ENCODE results near the gene ROM1. TPM values are rescaled to one million over a fixed set of nuclear protein-coding genes. Genes with fewer than 3 reads are reported as not detected.

ROM1 gene, protein sequence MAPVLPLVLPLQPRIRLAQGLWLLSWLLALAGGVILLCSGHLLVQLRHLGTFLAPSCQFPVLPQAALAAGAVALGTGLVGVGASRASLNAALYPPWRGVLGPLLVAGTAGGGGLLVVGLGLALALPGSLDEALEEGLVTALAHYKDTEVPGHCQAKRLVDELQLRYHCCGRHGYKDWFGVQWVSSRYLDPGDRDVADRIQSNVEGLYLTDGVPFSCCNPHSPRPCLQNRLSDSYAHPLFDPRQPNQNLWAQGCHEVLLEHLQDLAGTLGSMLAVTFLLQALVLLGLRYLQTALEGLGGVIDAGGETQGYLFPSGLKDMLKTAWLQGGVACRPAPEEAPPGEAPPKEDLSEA
- total RNA-seq = 5.3 and 5.8 TPM in 2 replicates

DNA sequence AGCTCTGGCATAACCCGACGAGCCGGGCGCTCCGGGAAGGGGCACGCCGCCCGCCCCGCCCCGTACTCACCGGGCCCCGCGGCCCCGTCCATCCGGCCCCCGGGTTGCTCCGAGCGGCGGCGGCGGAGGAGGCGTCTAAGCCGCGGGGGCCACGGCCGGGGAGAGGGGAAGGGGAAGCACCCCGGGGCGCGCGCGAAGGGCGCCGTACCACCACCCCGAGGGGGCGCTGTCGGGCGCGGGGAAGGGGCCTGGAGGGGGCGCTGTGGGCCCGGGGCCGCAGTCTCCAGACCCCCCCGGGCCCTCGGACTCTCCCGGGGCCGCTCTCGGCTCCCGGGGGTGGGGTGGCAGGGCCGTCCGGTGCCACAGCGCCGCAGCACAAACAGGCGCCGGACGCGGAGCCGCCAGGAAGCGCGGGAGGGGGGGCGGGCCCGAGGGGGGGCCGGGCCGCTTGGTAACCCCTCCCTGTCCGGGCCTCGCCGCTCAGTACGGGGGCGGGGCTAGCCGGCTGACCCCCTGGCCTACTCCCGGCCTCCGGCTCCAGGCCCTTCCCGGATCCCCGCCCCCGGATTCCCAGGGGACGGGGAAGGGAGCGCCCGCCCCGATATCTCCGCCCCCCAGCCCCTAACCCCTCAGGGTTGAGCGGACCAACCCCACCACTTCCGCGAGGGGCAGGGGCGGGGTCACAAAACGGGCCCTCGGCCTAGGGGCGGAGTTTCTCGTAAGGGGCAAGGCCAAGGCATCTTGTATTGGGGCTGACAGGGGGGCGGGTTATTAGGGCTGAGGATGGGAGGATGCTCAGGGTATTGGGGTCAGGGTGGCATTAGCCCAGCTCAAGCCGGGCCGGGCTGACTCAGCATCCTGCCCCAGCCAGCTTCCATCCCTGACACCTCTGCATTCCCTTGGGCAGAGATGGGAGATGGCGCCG lies at the start of gene ROM1, which contains the start of gene EML3:
Gene ROM1, plus strand, starts transcription at position 892 of the 925 bp plus-strand sequence. Its CDS starts 25 bp downstream, at position 917.
Gene EML3, minus strand, starts transcription at position 410 of the 925 bp plus-strand sequence. Its CDS starts 318 bp downstream, at position 92.

DNA sequence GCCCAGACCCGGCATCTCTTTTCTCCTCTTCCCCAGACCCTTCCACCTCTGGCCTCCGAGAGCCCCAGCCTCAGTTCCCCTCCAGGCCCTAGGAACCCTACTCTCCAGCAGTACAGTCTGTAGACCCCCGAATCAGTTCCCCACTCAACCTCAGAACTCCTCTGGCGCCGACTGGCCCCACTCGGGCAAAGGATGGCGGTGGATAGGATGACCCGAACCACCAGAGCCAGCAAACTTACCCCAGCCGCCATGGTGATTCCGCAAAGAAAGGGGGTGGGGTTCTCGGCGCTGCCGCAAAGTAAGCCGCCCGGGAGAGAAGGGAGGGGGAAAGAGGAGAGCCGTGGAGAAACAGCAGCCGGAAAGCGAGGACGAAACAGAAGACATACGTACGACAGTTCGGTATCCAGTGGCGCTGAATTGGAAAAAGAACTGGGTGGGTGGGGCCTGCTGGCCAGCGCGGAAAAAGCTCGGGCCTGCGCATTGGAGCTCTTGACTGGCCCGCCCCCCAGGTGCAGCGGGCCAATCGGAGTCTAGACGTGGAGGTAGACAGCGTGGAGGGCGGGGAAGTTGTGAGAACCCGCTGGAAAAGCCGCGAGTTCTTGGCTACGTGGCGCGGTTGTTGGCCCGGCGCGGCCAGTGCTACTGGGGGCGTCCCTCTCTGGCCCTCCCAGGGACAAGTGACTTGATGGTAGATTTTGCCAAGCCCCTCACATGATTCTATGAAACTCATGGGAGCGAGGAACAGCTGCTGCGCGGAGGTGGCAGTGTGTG lies 39.3 kb upstream of the ROM1 start, which contains the start of gene EEF1G:
Gene EEF1G, minus strand, starts transcription at position 300 of the 771 bp plus-strand sequence. Its CDS starts 49 bp downstream, at position 251.

DNA sequence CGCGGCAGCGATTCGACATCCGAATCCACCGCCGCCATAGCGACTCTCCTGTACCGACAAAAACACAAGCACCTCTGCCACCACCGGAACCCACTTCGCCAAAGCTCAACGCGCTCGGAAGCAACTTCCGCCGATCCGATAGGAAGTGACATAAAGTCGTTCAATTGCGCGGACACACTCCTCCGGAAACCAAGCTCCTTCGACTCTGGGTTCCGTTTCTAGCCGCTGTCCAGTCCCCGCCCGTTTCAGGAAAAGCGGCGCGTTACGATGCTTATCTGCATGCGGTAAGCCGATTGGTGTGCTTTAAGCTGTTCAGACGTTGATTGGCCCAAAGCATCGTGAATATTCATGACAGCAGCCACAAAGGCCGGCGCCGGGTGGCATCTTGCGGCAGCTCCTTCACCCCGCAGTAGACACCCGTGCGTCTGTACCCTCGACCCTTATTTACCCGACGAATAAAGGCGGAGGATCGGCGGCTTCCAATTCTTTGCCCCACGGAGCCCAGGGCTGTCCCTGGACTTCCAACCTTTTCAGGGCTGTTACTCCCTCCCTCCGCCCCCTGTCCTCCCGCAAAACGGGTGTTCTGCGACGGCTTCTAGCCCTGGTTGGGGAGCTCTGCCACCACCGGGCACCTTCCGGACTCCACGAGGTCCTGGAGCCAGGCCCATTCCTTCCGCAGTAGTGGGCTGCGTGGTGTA lies 21.5 kb upstream of the ROM1 start, which contains the start of gene TUT1:
Gene TUT1, minus strand, starts transcription at position 76 of the 698 bp plus-strand sequence. Its CDS starts 38 bp downstream, at position 38.

DNA sequence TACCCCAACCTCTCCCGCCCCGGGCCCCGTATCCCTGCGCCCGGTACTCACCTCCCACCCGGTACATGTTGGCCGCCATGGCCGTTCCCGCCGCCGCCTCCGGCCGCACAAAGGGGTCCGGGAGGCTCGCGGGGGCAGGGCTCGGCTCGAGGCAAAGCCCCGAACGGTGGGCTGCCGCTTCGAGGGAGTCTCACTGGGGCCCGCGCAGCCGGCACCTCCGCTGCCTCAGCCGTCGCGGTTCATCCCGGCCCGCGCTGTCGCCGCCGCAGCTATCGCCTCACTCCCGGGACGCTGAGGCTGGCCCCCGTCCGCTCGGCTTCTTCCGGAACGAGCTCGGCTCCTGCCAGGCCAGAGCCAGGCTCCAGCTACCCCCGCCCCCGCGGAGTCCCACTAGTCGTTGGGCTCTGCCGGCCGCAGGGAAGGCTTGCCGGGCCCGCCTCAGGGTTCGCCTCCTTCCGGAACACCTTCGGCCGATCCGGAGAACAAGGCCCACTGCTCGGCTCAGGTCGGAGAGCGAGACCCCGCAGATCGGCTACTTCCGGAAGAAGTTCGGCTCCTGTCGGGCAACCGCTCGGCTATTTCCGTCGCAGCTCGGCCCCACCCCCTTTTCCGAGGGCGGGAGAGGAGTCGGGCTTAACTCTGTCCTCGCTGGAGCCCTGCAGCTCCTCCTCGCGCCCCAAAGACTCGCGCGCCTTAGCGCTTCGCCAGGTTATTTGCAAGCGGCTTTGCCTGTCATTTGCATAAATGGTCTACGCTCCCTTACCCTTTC lies 11.5 kb upstream of the ROM1 start, which contains the start of gene MTA2:
Gene MTA2, minus strand, starts transcription at position 494 of the 769 bp plus-strand sequence. Its CDS starts 415 bp downstream, at position 79.

DNA sequence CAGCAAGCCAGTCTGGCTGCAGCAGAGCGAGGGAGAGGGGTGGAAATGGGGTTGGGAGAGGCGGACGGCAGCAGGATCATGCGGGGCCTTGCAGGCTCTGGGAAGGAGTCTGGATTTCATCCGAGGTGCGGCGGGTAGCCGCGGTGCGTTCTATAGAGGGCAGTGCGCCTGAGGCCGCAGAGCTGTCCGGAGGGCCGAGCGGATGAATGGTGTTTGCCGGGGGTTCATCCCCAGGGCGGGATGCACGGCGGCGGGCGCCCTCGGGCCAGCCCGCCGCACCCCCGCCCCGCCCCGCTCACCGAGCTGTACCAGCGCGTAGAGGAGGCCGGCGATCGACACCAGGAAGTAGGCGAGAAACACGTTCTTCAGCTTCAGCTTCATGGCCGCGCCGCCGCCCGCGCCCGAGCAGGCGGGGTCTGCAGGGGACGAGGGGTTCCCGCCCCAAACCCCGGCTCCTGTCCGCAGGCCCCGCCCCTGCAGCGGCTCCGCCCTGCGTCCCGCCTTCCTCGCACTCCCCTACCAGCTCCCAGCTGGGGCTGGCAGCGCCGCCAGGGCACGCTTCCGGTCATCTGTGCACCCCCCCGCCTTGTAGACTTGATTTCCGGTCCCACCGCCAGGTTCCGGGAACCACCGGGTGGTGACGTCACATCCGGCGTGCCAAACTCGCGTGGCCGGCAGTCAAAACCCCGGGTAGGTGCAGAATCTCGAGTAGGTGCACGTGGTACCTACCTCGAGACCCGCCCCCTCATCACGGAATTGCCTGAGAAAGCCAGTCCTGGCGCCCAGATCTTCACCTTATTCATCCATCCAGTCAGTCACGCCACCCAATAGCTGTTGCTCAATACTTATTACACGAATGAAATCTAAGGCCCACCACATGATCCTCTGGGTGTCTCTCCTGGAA lies 8.8 kb downstream of the ROM1 start, which contains the start of gene B3GAT3:
Gene B3GAT3, minus strand, starts transcription at position 420 of the 904 bp plus-strand sequence. Its CDS starts 39 bp downstream, at position 381.

DNA sequence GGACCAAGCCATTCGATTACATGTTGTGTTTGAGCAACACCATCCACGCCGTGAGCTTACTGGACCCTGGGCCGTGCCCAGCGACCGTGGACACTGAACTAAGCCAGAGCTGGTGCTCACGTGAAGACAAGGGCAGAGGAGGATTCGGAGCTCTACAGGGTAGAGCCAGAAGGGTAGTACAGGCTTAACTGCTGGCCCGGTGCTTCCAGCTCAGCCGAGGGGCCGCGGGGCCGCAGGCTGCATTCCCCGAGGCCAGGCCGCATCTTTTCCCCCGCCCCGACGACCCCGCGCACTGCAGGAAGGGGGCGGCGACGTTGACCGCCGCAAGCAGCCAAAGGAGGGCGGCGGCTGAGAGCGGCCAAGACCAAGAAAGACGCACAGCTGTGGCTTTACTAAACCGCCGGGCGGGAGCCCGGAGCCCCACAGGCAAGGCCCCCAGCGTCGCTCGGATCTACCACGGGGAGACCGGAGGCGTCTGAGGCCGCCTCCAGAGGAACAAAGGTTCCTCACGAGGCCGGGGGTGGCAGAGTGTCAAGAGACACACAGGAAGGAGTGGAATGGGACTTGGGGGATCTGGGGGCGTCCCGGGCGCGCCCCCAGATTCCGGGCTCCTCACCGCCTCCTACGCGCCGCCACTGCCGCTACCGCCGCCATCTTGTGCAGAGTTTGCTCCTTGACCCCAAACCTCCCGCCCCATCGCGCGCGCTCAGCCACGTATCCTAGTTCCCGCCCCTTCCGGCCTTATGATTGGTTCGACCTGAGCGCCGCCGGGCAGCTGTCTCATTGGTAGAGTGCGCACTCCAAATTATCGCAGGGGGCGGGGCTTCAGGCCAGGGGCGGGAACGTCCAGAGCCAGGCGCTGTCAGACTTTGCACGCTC lies 33.1 kb downstream of the ROM1 start, which contains the start of gene GANAB:
Gene GANAB, minus strand, starts transcription at position 668 of the 879 bp plus-strand sequence. Its CDS starts 14 bp downstream, at position 654.

Other genes with a start within 250 kb of the ROM1 start
- not detected in 2 replicates for gene SCGB1A1, start 194.2 kb upstream of the ROM1 start, total RNA-seq
- 274 and 293 TPM in 2 replicates for gene AHNAK, start 66.5 kb upstream of the ROM1 start, total RNA-seq
- 1,044 and 1,412 TPM in 2 replicates for gene EEF1G, start 39.4 kb upstream of the ROM1 start, total RNA-seq
- 6.8 and 13.5 TPM in 2 replicates for gene TUT1, start 21.7 kb upstream of the ROM1 start, total RNA-seq
- gene MTA2, start 11.4 kb upstream of the ROM1 start, total RNA-seq = 186 and 207 TPM in 2 replicates
- gene EML3, start 482 bp upstream of the ROM1 start, total RNA-seq = 27.3 and 30.1 TPM in 2 replicates
- 20.1 and 28.7 TPM in 2 replicates for gene B3GAT3, start 8.7 kb downstream of the ROM1 start, total RNA-seq
- 213 and 230 TPM in 2 replicates for gene GANAB, start 33.4 kb downstream of the ROM1 start, total RNA-seq
- 22.8 and 24.4 TPM in 2 replicates for gene INTS5, start 40.0 kb downstream of the ROM1 start, total RNA-seq
- 38.7 and 44.4 TPM in 2 replicates for gene C11orf98, start 52.0 kb downstream of the ROM1 start, total RNA-seq
- gene CSKMT, start 52.1 kb downstream of the ROM1 start, total RNA-seq = 3.6 and 13.3 TPM in 2 replicates
- gene UQCC3, start 58.4 kb downstream of the ROM1 start, total RNA-seq = 9.7 and 11.2 TPM in 2 replicates
- 4.2 and 5.5 TPM in 2 replicates for gene LBHD1, start 59.0 kb downstream of the ROM1 start, total RNA-seq
- 137 and 210 TPM in 2 replicates for gene UBXN1, start 65.8 kb downstream of the ROM1 start, total RNA-seq
- under 0.01 and 0.30 TPM in 2 replicates for gene LRRN4CL, start 76.3 kb downstream of the ROM1 start, total RNA-seq
- gene BSCL2, start 94.2 kb downstream of the ROM1 start, total RNA-seq = 20.2 and 24.0 TPM in 2 replicates
- gene GNG3, start 94.4 kb downstream of the ROM1 start, total RNA-seq = 0.32 TPM in 1 of 2 replicates, not detected in the other
- gene HNRNPUL2, start 114.2 kb downstream of the ROM1 start, total RNA-seq = 5.8 and 11.9 TPM in 2 replicates
- gene TTC9C, start 115.2 kb downstream of the ROM1 start, total RNA-seq = 34.4 and 38.9 TPM in 2 replicates
- gene ZBTB3, start 140.9 kb downstream of the ROM1 start, total RNA-seq = 10.9 and 11.4 TPM in 2 replicates
- gene POLR2G, start 148.3 kb downstream of the ROM1 start, total RNA-seq = 86.7 and 113 TPM in 2 replicates
- gene TAF6L, start 158.1 kb downstream of the ROM1 start, total RNA-seq = 19.8 and 26.7 TPM in 2 replicates
- 22.5 and 26.6 TPM in 2 replicates for gene TMEM179B, start 174.1 kb downstream of the ROM1 start, total RNA-seq
- gene TMEM223, start 178.7 kb downstream of the ROM1 start, total RNA-seq = 13.4 and 21.8 TPM in 2 replicates
- 16.6 and 26.3 TPM in 2 replicates for gene NXF1, start 192.2 kb downstream of the ROM1 start, total RNA-seq
- 27.7 and 36.1 TPM in 2 replicates for gene STX5, start 218.8 kb downstream of the ROM1 start, total RNA-seq
- gene TEX54, start 219.6 kb downstream of the ROM1 start, total RNA-seq = not detected in 2 replicates
- 70.8 and 74.3 TPM in 2 replicates for gene WDR74, start 226.3 kb downstream of the ROM1 start, total RNA-seq